Central memory CD4-positive, alpha-beta T cell (primary cell): ENCODE data around the gene TTLL8.
"Not testable (repeated sequence)": the region's sequence is repeated elsewhere in the genome, so short reads cannot be mapped to it uniquely, and the experiment has no call there.

Experiments used
- DNase-seq: peaks from one replicate; pipeline ENCODE4 v3.0.0; 2022

TTLL8 gene

DNA sequence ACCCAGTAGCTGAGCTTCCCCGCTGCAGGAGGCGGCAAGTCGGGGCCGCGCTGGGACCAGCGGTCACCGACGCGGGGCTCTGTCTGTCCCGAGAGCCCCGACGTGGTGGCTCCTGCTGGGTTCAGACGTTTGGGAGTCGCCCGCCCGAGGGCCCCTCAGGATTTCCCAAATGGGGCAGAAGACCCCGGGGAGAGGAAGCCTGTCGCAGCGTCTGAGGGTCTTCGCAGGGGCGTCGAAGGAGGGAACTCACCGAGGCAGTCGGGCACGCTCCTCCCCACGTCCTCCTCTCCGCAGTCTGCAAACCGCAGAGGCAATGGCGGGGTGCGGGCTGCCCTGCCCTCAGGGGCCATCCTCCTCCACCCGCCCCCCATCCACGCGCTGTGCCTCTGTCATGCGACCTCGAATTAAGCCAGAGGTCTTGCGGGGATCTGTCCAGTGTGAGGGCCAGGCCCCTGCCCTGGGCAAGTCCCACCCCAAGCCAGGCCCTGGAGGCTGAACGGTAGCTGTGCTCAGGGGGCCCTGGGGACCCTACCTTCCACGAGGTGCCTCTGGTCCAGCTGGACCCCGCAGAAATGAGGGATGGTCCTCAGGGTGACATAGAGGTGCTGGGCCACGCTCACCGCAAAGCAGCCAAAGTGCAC lies 58.0 kb downstream of the TTLL8 start:
- DNase-seq = no peak

DNA sequence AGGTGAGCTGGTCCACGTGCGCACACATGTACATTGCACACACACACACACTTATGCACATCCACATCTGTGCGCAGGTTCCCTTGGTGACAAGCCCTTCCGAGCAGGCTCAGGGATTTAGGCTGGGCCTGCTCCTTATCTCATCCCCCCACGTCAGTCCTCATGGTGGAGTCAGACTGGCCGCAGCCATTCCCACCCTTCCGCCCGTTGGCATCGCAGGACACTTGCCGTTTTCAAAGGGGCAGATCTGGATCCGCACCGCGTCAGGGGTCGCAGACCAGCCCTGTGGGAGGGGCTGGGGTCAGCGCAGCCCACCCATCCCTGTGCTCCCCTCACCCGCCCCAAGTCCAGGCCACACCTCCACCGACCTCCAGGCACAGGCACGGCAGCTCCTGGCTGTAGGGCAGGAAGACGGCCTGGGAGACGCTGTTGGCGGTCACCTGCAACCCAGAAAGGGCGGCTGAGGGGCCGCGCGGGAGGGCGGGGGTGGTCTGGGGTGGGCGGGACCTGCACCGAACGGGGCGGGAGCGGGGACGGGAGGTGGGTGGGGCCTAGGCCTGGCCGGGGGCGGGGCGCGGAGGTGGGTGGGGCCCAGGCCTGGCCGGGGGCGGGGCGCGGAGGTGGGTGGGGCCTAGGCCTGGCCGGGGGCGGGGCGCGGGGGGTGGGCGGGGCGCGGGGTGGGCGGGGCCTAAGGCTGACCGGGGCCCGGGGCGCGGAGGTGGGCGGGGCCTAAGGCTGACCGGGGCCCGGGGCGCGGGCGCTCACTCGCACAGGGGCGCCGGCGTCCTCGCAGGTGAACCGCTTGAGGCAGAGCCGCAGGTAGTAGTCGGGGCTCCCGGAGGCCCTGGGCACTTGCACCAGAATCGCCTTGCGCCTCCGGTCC lies 58.8 kb downstream of the TTLL8 start:
- DNase-seq = no peak

DNA sequence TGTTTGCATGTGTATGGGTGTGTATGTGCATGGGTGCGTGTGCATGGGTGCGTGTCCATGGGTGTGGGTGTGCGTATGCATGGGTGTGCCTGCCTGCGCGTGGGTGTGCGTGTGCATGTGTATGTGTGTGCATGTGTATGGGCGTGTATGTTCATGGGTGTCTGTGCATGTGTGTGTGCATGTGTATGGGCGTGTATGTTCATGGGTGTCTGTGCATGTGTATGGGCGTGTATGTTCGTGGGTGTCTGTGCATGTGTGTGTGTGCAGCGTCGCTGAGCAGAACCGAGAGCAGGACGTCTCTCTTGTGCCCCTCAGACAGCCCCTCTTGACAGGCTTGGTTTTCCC lies 59.4 kb downstream of the TTLL8 start:
- no peak for DNase-seq

DNA sequence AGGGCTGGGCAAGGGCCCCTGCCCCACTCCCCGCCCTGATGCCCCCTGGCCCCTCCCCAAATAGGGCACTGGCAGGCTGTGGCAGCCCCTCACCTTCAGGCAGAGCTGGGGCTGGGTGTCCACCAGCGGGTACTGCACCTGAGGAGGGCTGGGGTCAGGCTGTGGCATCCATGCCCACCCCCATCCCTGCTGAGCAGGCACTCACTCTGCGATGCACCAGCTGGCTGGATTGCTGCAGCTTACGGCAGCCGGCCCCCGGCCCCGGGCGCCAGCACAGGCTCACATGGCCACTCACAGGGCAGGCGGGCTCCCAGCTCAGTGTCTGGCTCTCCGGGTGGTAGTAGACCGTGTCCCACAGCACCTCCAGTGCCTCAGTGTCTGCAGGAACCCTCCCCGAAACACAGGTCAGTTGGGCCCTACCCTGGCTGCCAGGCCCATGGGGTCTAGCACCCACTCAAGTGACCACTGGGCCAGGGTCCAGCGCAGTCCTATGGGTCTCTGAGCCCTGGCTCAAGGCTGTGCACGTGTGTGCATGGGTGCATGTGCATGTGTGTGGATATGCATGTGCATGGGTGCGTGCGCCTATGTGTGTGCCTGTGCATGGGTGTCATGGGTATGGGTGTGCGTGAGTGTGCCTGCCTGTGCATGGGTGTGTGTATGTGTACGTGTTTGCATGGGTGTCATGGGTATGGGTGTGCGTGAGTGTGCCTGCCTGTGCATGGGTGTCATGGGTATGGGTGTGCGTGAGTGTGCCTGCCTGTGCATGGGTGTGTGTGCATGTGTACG lies 60.0 kb downstream of the TTLL8 start:
- no peak for DNase-seq

DNA sequence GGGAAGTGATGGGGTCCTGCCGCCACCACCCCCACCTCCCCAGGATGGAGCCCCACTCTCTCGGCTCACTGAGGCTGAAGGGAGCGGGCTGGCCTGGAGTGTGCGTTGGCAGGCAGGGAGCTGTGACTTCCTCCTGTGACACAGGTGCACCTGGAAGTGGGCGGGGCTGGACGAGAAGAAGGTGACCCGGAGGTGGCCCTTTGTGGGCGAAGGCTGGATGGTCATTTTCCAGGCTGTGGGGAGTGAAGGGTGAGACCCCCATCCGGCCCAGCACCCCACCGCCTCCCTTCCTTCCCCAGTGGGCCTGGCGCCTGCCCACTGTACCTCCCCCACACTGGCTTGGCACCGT lies 60.9 kb downstream of the TTLL8 start:
- no peak for DNase-seq

DNA sequence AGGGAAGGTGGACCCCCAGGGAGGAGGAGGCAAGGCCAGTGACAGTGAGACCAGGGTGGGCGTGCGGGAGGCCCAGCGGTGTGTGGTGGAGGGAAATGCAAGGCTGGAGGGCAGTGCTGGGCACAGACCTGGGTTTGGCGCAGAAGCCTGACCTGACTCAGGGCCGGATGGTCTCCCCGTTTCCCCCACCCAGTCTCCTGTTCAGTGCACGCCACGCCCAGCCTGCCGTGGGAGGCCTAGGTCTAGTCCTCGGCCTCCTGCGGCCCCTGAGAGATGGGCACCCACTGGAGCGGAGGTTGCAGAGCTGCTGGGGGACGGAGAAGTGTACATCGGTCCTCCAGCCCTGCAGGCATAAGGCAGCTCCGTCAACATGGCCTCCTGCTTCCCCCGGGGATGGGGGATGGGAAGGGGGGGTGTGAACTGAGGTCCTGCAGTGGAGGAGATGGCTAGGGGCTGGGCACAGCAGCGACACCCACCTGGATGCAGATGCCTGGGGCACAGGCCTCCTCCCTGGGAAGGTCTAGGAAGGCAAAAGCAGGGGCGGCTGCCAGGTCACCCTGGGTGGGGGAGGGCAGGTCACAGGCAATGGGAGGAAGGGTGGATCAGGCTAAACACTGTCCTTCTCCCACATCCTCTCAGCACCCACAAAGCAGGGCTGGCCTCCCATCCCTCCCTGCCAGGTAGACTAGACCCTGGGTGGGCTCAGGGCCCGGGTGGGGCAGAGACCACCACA lies 61.4 kb downstream of the TTLL8 start:
- DNase-seq = no peak

DNA sequence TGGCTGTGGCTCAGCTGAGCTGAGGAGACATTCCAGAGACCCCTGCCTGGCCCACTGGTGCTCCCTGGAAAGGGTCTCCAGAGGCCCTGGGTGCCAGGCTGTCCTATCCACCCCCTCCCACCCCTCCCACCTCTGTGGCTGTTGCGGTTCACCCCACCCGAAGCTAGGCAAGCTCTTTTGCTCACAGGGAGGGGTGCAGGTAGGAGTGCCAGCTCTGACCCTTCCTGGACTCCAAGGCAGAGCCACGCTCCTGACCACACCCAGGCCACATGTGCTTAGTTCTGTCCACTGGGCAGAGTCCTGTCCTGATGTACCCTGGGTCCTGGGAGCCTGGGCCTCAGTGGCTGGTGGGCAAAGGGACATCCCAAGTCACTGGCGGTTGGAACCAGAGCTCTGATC lies 62.0 kb downstream of the TTLL8 start:
- DNase-seq = no peak

DNA sequence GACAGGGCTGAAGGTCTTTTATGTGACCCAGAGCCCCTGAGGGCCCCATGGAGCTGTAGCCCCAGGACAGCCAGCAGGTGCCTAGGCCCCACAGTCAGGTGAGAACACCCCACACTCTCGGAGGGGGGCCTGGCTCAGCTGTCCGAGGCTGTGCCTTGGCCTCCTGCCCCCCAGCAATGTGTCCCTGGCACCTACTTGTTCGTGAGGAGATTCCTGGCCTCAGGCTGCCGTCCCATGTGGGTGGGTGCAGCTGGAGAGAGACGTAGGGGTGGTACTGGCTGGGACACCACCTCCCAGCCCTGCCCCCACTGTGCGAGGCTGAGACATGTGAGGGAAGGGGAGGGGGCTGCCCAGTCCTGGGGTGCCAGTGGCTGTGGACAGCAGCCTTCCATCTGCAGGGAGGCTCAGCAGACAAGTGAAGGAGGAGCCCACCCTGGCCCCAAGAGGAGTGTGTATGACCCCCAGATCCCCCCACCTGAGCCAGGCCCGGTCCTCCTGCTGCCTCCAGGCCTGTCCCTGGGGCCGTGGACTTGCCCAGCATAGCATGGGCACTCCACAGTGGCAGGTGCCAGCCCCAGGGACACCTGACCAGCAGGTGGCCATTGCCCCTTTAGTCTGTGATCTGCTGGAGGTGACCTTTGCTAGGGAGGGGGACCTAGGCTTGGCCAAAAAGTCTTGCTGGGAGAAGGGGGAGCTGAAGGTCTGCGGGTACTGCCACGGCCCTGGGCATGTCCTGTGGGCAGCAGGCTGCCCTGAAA lies 62.6 kb downstream of the TTLL8 start:
- DNase-seq = no peak

DNA sequence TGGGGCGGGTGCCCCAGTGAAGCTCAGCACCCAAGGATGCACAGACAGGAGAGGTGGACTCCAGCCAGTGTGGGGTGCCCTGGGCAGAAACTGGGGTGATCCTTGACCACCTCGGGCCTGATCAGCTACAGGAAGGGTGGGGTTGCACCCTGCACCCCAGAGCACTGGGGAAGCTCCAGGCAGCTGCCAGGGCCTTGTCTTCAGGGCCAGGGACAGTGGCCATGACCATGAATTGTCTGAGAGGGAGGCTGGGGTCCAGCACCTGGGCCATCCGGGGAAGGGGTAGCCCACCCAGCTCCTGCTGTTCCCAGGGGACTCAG lies 63.1 kb downstream of the TTLL8 start:
- no peak for DNase-seq

DNA sequence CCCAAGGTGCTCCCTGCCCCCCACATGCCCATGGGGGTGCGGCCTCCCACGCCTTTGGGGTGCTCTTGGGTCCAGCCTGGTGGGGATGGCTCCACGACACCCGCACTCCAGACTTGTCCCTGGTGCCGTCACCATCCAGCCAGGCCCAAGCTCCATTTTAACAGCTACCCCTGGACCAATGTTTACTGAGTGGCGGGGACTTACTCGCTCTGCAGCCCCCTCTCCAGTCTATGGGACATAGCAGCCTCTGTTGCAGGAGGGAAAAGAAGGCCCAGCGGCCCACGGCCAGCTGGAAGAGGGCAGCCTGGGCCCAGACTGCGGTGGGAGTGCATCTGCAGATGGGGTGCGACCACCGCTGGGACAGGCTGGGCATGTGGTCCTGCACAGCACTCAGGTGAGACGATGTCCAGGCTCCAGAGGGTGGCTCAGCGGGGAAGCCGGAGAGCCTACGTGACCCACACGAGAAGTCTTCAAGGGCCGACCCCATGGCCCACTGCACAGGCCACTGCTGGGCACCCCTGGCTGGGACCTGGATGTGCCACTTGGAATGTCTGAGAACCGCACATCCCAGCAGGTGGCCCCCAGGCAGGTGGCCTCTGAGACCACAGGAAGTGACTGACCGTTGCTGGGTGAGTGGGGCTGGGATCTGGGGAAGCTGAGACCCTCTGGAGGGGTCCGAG lies 63.6 kb downstream of the TTLL8 start:
- no peak for DNase-seq

DNA sequence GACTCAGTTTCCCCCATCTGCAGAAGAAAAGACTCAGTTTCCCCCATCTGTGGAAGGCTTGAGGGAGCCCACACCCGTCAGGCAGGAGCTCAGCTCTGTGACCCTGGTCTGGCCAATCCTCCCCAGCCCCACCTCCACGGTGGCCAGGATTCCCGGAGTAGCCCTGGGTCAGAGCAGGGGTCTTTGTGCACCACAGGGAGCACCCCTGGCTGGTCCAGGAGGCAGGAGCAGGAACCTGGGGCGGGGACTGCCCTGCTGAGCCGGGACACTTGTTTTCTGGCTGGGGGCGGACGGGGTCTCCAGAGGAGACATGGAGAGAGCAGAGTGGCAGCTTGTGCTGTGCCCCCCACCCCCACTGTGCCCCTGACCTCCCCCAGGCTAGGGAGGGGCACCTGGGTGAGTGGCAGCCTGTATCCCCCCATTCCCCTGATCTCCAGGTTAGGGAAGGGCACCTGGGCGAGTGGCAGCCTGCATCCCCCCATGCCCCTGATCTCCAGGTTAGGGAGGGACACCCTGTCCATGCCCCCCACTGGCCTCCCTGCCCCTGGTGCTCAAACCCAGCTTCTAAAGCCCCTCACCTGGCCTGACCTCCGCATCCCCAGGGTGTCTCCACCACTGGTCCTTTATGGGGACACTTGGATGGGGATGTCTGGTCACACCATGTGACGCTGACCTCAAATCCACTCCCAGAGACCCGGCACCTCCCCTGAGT lies 64.3 kb downstream of the TTLL8 start:
- no peak for DNase-seq

DNA sequence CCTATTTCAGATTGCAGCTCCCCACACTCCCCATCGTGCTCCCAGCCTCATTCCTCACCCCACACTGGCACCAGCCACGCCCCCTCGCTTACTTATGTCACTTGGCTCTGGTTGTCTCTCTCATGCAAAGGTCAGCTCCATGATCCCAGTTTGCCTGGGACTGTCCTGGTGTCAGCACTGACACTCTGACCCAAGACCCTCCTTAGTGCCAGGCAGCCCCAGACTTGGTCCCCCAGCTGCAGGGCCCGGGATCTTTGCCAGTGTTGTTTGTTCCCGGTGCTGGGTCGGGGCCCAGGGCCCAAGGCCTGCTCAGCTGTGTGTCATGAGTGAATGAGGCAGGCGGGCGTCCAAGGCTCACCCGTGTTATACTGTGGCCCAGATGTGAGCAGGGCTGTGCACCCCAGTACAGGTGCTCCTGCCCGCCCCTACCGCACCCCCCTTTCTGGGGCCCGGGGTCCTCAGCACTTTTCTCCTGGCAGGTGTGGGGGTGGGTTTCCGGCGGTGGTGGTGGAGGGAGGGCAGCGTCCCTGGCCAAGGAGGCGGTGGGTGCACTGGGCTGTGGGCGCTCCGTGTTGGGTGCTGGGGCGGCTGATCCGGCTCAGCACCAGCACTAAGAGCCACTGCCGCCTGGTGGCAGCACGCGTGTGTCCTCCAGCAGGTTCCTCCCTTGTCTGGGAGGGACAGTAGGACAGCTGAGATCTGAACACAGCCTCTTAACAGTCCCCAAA lies 65.0 kb downstream of the TTLL8 start:
- peak; percentile 41 for DNase-seq

DNA sequence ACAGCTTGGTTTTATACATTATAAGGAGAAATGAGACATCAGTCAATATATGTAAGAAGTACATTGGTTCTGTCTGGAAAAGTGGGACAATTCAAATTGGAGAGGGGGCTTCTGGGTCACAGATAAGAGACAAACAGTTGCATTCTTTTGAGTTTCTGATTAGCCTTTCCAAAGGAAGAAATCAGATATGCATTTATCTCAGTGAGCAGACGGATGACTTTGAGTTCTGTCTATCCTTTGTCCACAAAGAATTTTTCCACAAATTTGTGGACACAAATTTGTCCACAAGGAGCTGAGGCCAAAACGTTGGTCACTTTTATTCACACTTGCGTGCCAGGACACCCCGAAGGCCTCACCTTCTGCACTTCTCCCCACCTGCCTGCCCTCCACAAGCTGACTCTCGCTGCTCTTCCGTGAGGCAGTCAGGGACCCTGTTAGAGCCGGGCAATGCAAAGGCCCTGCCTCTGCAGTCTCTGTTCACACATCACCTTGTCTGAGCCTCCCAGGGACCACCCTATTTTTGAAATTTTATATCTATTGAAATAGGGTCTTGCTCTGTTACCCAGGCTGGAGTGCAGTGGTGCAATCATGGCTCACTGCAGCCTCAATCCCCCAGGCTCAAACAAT lies 66.1 kb downstream of the TTLL8 start:
- DNase-seq = no peak

DNA sequence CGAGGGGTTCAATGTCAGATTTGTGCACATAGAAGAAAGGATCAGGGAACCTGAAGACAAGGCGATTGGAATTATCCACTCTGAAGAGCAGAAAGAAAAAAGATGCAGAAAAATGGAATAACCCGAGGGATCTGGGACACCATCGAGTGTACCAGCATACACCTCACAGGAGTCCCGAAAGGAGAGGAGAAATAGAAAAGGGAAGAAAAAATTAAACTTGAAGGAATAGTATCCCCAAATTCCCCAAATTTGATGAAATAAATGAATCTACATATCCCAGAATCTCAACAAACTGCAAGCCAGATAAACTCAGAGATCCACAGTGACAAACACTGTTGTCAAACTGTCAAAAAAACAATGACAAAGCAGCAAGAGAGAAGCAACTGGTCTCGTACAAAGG lies 66.9 kb downstream of the TTLL8 start:
- no peak for DNase-seq

DNA sequence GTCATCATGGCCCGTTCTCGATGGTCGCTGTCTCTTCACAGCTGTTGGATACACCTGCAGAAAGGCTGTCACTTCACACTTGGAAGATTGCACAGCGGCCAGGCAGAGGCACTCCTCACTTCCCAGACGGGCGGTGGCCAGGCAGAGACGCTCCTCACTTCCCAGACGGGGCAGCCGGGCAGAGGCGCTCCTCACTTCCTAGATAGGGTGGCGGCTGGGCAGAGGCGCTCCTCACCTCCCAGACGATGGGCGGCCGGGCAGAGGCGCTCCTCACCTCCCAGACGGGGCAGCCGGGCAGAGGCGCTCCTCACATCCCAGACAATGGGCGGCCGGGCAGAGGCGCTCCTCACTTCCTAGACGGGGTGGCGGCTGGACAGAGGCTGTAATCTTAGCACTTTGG lies 68.3 kb downstream of the TTLL8 start:
- DNase-seq = not testable (repeated sequence)

DNA sequence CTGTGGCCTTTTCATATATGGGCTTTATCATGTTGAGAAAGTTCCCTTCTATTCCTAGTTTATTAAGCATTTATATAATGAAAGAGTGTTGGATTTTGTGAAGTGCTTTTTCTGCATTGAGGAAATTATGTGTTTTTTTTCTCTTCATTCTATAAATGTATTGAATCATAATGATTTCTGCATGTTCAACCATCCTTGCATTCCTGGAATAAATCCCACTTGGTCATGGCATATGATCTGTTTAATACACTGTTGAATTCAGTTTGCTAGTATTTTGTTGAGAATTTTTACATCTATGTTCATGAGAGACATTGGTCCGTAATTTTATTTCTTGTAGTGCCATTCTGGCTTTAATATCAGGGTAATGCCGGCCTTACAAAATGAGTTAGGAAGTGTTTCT lies 71.8 kb downstream of the TTLL8 start:
- no peak for DNase-seq

DNA sequence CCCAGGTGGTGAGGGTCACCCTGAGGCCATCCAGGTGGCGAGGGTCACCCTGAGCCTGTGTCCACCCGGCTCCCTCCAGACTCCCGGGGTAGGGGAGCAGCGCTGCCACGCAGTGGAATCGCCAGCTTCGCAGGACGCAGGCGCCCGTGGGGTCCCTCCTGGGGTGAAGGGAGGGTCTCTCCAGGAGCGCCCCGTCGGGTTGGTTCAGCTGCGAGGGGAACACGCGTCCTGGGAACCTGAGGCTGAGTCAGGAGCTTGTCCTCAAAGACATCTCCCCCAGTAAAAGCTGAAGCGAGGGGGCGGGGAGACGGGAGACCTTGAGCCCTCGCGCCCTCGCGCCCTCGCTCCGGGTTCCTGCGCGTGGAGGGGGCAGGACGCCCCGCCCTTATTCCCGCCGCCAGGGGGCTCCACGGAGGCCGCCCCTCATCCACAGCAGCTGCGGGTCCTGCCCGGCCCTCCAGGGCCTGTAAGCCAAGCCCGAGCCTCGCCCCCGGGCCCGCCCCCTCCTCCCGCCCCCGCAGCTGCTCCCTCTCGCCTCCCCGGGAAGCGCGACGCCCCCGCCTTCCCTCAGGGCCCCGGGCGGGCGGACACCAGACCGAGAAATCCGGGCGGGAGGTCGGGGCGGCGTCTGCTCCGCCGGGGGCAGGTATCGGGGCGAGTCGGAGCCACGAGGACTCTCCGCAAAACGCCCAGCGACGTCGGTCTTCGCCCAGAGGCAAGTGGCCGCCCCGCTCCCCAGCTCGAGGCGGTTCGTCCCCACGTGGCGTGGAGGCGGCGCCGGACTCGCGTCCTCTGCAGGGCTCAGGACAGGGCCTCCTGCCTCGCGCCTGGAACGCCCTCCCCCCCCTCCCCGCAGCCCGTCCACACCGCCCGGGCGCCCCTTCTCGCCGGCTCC lies 74.7 kb downstream of the TTLL8 start:
- no peak for DNase-seq

DNA sequence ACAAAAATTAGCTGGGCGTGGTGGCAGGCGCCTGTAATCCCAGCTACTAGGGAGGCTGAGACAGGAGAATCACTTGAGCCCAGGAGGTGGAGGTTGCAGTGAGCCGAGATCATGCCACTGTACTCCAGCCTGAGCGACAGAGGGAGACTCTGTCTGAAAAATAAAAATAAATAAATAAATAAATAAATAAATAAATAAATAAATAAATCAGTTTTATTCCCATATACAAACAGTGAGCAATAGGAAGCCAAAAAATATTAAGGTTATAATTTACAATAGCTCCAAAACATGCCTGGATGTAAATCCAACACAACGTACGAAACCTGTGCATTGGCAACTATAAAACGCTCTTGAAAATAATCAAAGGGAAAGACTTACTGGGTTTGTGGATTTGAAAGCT lies 76.3 kb downstream of the TTLL8 start:
- not testable (repeated sequence) for DNase-seq
